B cell (primary cell): ENCODE data around the gene PRTFDC1. TPM values are rescaled to one million over a fixed set of nuclear protein-coding genes. Genes with fewer than 3 reads are reported as not detected.

Experiments used
- ATAC-seq: fragments of 200-7000 bp; cut with Tn5 transposase; one replicate; pipeline ENCODE4 v1.10.0; 2021; ENCODE audit warnings: low read depth, mild to moderate bottlenecking, moderate number of reproducible peaks, moderate library complexity
- CTCF ChIA-PET: fragments of 350-600 bp; sonication (Branson Sonifier 250); formaldehyde crosslinking; loops from one replicate; lab custom pipeline; 2021; ENCODE audit warnings: antibody characterized with exemption, inconsistent platforms; lab: Charles Lee
- POLR2A ChIA-PET: fragments of 350-600 bp; sonication (Branson Sonifier 250); formaldehyde crosslinking; loops from one replicate; lab custom pipeline; 2021; ENCODE audit warnings: antibody characterized with exemption; lab: Charles Lee
- DNase-seq: peaks from one replicate; pipeline ENCODE4 v3.0.0; 2013
- H2AFZ ChIP-seq: 2 replicates; pipeline ENCODE4 v1.6.1; 2012; ENCODE audit warnings: mild to moderate bottlenecking, low read depth, low read length; ENCODE audit not compliant: insufficient read depth, poor library complexity, severe bottlenecking
- H3K27ac ChIP-seq, 2 donors: 1 replicate in 1 of 2; 2 replicates in 1 of 2; pipeline ENCODE4 v1.5.1; 2012 to 2013; ENCODE audit warnings: low read length in 2 of 2, mild to moderate bottlenecking in 2 of 2, moderate library complexity in 1 of 2
- H3K27me3 ChIP-seq, 4 experiments: fragments of 200-600 bp in 1 of 4; sonication (generic) in 1 of 4; replicated peaks in 1 of 4; 1 replicate in 2 of 4; 2 replicates in 2 of 4; pipeline versions ENCODE4 v1.6.1 to v1.7.0; 2013 to 2016; ENCODE audit warnings: low read length in 3 of 4, mild to moderate bottlenecking in 2 of 4, mixed read lengths in 1 of 4, moderate library complexity in 1 of 4; ENCODE audit not compliant: insufficient read depth in 4 of 4, control insufficient read depth in 3 of 4; ENCODE audit errors: control extremely low read depth in 1 of 4
- H3K36me3 ChIP-seq, 2 experiments: replicated peaks in 1 of 2; 1 replicate in 1 of 2; 2 replicates in 1 of 2; pipeline versions ENCODE4 v1.6.1 to v1.7.1; 2013; ENCODE audit warnings: low read length in 1 of 2; ENCODE audit not compliant: insufficient read depth in 2 of 2, control insufficient read depth in 1 of 2; ENCODE audit errors: control extremely low read depth in 1 of 2, extremely low read depth in 1 of 2
- H3K4me1 ChIP-seq, 2 donors: fragments of 200-600 bp in 1 of 2; sonication (generic) in 1 of 2; 1 replicate in 1 of 2; 2 replicates in 1 of 2; pipeline versions ENCODE4 v1.5.1 to v1.6.1; 2013 to 2017; ENCODE audit warnings: low read length in 2 of 2; ENCODE audit not compliant: control insufficient read depth in 2 of 2, insufficient read depth in 2 of 2
- H3K4me2 ChIP-seq: replicated peaks from 2 replicates; pipeline ENCODE3; 2012; ENCODE audit warnings: mild to moderate bottlenecking, low read depth, low read length; ENCODE audit not compliant: poor library complexity, severe bottlenecking
- H3K4me3 ChIP-seq, 5 experiments: fragments of 200-600 bp in 1 of 5; sonication (generic) in 1 of 5; 1 replicate in 3 of 5; 2 replicates in 2 of 5; pipeline versions ENCODE4 v1.5.1 to v1.7.0; 2011 to 2016; ENCODE audit warnings: low read length in 4 of 5, mild to moderate bottlenecking in 4 of 5, low read depth in 2 of 5, control low read depth in 1 of 5, moderate library complexity in 1 of 5; ENCODE audit not compliant: insufficient read depth in 1 of 5; ENCODE audit errors: control extremely low read depth in 1 of 5, extremely low read depth in 1 of 5
- H3K79me2 ChIP-seq: fragments of 200-600 bp; sonication (generic); one replicate; pipeline ENCODE4 v1.6.0; 2016; ENCODE audit warnings: low read length; ENCODE audit not compliant: control insufficient read depth, insufficient read depth
- H3K9ac ChIP-seq: fragments of 200-600 bp; sonication (generic); 2 replicates; pipeline ENCODE4 v1.6.1; 2017; ENCODE audit warnings: mild to moderate bottlenecking, low read length, moderate library complexity
- H3K9me3 ChIP-seq, 3 donors: one replicate each; pipeline versions ENCODE4 v1.6.1 to v1.7.1; 2013; ENCODE audit warnings: low read length in 2 of 3; ENCODE audit not compliant: control insufficient read depth in 2 of 3, insufficient read depth in 1 of 3; ENCODE audit errors: control extremely low read depth in 1 of 3
- H4K20me1 ChIP-seq: 2 replicates; pipeline ENCODE4 v1.6.0; 2012; ENCODE audit warnings: mild to moderate bottlenecking, low read length; ENCODE audit not compliant: insufficient read depth, control insufficient read depth, poor library complexity, severe bottlenecking
- H3K27ac Mint-ChIP-seq: one replicate; pipeline ENCODE4 v1.8.0; 2021; ENCODE audit warnings: mixed read lengths
- H3K27me3 Mint-ChIP-seq: one replicate; pipeline ENCODE4 v1.8.0; 2021; ENCODE audit warnings: mixed read lengths
- H3K4me1 Mint-ChIP-seq: one replicate; pipeline ENCODE4 v1.8.0; 2021; ENCODE audit warnings: mixed read lengths
- H3K4me3 Mint-ChIP-seq: one replicate; pipeline ENCODE4 v1.8.0; 2021; ENCODE audit warnings: mixed read lengths
- H3K9me3 Mint-ChIP-seq: one replicate; pipeline ENCODE4 v1.8.0; 2022; ENCODE audit warnings: mixed read lengths; ENCODE audit not compliant: insufficient read depth
- CTCF ChIP-seq: fragments of 200-600 bp; IDR thresholded peaks from one replicate; pipeline ENCODE4 v1.8.0; 2022; ENCODE audit warnings: antibody characterized with exemption, mild to moderate bottlenecking
- EZH2 ChIP-seq: IDR thresholded peaks from 2 replicates; pipeline ENCODE4 v1.6.1; 2012; ENCODE audit warnings: borderline replicate concordance, low read depth, mild to moderate bottlenecking, moderate library complexity, low read length; ENCODE audit not compliant: insufficient read depth, poor library complexity, severe bottlenecking
- WGBS: methylation state at CpG from one replicate; pipeline ENCODE4 v1.1.5; 2013; ENCODE audit warnings: missing lambda C conversion rate; ENCODE audit not compliant: insufficient coverage; 5-methylcytosine and 5-hydroxymethylcytosine counted together
- intact Hi-C: fragments of 100-400 bp; cut with micrococcal nuclease; formaldehyde crosslinking; loops from one replicate; pipeline ENCODE4 v1.10.0; 2022
- polyA plus RNA-seq: library from polyadenylated mRNA; depleted of rRNA; stranded (reverse); fragments of >200 nt; gene quantifications from 2 replicates; pipeline ENCODE4 v1.2.3, GENCODE V29; 2012
- total RNA-seq, 2 donors: library from RNA; stranded (reverse); fragments of 120-200 nt in 1 of 2; gene quantifications; 1 replicate in 1 of 2; 2 replicates in 1 of 2; pipeline versions ENCODE4 v1.2.3 to v1.2.4, GENCODE V29; 2013 to 2022

PRTFDC1 gene
- total and polyA plus RNA-seq, 2 donors (not counting 1 experiment from before 2014, with no cell fraction given): 0.63 TPM; not detected in 1

DNA sequence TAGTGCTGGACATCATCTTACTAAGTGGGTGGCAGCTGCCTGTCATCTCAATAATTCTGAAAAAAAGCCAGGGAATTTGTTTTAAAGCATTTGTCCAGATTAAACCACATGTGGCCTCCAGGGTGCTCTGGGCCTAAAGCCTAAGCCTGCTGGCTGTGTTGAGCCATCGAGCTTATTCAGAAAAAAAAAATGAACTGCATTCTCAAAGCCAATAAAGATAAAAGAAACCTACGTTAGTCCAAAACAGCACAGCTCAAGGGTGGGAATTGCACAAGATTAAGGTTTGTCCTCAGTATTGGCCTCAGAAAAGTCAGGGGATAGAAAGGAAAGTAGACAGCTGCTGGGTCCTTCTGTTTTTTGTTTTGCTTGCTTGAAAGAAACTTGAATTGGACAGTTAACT lies 22.6 kb upstream of the PRTFDC1 start:
- Histone ChIP-seq H3K4me3 (no peak overlapping the region), H2AFZ (no peak overlapping the region), H3K27me3 (no peaks in the 10 kb centered on the region), H3K9me3 (no peaks in the 10 kb centered on the region), H3K9ac (no peak overlapping the region), H4K20me1 (no peaks in the 10 kb centered on the region), H3K27ac (no peak overlapping the region), H3K4me1 (peaks cover 0 to 3% of the 10 kb centered on the region in 2 donors), H3K79me2 (no peaks in the 10 kb centered on the region), H3K36me3 (no peaks in the 10 kb centered on the region), H3K4me2 (no peak overlapping the region)
- Mint-ChIP-seq H3K9me3 (no peaks in the 10 kb centered on the region), H3K27ac (no peak overlapping the region), H3K27me3 (peaks cover 9% of the 10 kb centered on the region), H3K4me1 (peaks cover 3% of the 10 kb centered on the region), H3K4me3 (no peak overlapping the region)
- DNase-seq (no peak), ATAC-seq (no peak)
- intact Hi-C loops: no loop called here
- 90% methylated on average over 2 of the region's 2 CpGs for WGBS
- TF ChIP-seq EZH2 (no peak), CTCF (no peak)
- ChIA-PET CTCF (interaction anchor here (0.8 kb wide), 1 partner anchor 332 kb away, joined by 3 read pairs; no protein-coding TSS in a partner anchor), POLR2A (no interaction called here)

DNA sequence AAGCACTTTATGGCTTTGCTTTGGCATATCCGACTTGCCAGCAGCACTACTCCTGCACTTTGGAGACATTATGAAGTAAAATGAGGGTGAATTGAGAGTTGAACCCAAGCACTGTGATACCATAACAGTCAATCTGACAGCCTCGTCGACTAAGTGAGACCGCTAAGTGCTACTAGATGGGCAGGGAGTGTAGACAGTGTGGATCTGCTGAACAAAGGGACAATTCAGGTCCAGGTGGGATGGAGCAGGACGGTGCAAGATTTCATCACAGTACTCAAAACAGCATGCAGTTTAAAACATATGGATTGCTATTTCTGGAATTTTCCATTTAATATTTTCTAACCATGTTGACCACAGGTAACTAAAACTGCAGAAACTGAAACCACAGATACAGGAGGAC lies 20.8 kb upstream of the PRTFDC1 start:
- H3K36me3 ChIP-seq: no peaks in the 10 kb centered on the region
- ATAC-seq: no peak
- intact Hi-C loops: no loop called here
- H3K4me1 ChIP-seq: peaks cover 0 to 3% of the 10 kb centered on the region in 2 donors
- H3K4me3 Mint-ChIP-seq: no peak overlapping the region
- no peak overlapping the region for H2AFZ ChIP-seq
- DNase-seq: no peak
- H3K4me2 ChIP-seq: no peak overlapping the region
- no peaks in the 10 kb centered on the region for H3K79me2 ChIP-seq
- no peaks in the 10 kb centered on the region for H3K27me3 ChIP-seq
- 86% methylated on average over 3 of the region's 5 CpGs for WGBS
- no peaks in the 10 kb centered on the region for H4K20me1 ChIP-seq
- H3K9me3 ChIP-seq: no peaks in the 10 kb centered on the region
- no peak overlapping the region for H3K4me3 ChIP-seq
- POLR2A ChIA-PET: no interaction called here
- peaks cover 9% of the 10 kb centered on the region for H3K27me3 Mint-ChIP-seq
- no peaks in the 10 kb centered on the region for H3K9me3 Mint-ChIP-seq
- CTCF ChIA-PET: no interaction called here
- peaks cover 3% of the 10 kb centered on the region for H3K4me1 Mint-ChIP-seq
- no peak overlapping the region for H3K27ac Mint-ChIP-seq
- H3K27ac ChIP-seq: no peak overlapping the region
- no peak for TF ChIP-seq EZH2
- TF ChIP-seq CTCF: no peak
- no peak overlapping the region for H3K9ac ChIP-seq
